WTC11 (cell line): ENCODE data around the gene KLF13. TPM values are rescaled to one million over a fixed set of nuclear protein-coding genes. Genes with fewer than 3 reads are reported as not detected.

Source experiments
- ATAC-seq: fragments of 200-7000 bp; cut with Tn5 transposase; 2 replicates; pipeline ENCODE4 v1.10.0; 2021; ENCODE audit warnings: mild to moderate bottlenecking, moderate library complexity
- CTCF ChIA-PET: fragments of 300-600 bp; sonication (Branson Sonifier 250); formaldehyde crosslinking; loops from one replicate; lab custom pipeline; 2021; ENCODE audit warnings: antibody characterized with exemption; lab: Charles Lee
- POLR2A ChIA-PET: fragments of 350-600 bp; sonication (Branson Sonifier 250); formaldehyde crosslinking; loops from one replicate; lab custom pipeline; 2021; ENCODE audit warnings: antibody characterized with exemption; lab: Charles Lee
- DNase-seq: peaks from one replicate; pipeline ENCODE4 v3.0.0; 2021; ENCODE audit warnings: low spot score
- H3K27ac Mint-ChIP-seq: 2 replicates; pipeline ENCODE4 v1.8.0; 2021; ENCODE audit warnings: mixed read lengths
- H3K27me3 Mint-ChIP-seq: 2 replicates; pipeline ENCODE4 v1.8.0; 2021; ENCODE audit warnings: low read depth, mild to moderate bottlenecking, moderate library complexity, mixed read lengths
- H3K36me3 Mint-ChIP-seq: 2 replicates; pipeline ENCODE4 v1.8.0; 2021; ENCODE audit warnings: mixed read lengths
- H3K4me1 Mint-ChIP-seq: 2 replicates; pipeline ENCODE4 v1.8.0; 2022; ENCODE audit warnings: mixed read lengths
- H3K4me3 Mint-ChIP-seq: 2 replicates; pipeline ENCODE4 v1.8.0; 2021; ENCODE audit warnings: mild to moderate bottlenecking, moderate library complexity, mixed read lengths
- H3K9me3 Mint-ChIP-seq: 2 replicates; pipeline ENCODE4 v1.8.0; 2021; ENCODE audit warnings: mixed read lengths
- CBFB ChIP-seq: sonication (generic); formaldehyde crosslinking; IDR thresholded peaks from 2 replicates; pipeline ENCODE4 v1.8.1; 2022; ENCODE audit warnings: mild to moderate bottlenecking, low read depth, missing genetic modification reagents
- FOXJ3 ChIP-seq: sonication (generic); formaldehyde crosslinking; IDR thresholded peaks from 2 replicates; pipeline ENCODE4 v1.9.0; 2021; ENCODE audit warnings: missing genetic modification reagents, mild to moderate bottlenecking, borderline replicate concordance
- GABPB1 ChIP-seq: sonication (generic); formaldehyde crosslinking; IDR thresholded peaks from 2 replicates; pipeline ENCODE4 v1.8.1; 2023; ENCODE audit warnings: mild to moderate bottlenecking, missing genetic modification reagents
- GTF2I ChIP-seq: fragments of 250-450 bp; sonication (Bioruptor Pico); conservative IDR thresholded peaks from 2 replicates; pipeline ENCODE4 v1.4.0; 2021; ENCODE audit warnings: mild to moderate bottlenecking
- JAZF1 ChIP-seq: fragments of 250-450 bp; sonication (Bioruptor Pico); IDR thresholded peaks from 2 replicates; pipeline ENCODE4 v1.9.0; 2021; ENCODE audit warnings: moderate library complexity, mild to moderate bottlenecking, inconsistent platforms
- KAT7 ChIP-seq: sonication (generic); formaldehyde crosslinking; IDR thresholded peaks from 2 replicates; pipeline ENCODE4 v1.8.1; 2023; ENCODE audit warnings: missing genetic modification reagents, mild to moderate bottlenecking, borderline replicate concordance
- MYBL2 ChIP-seq: sonication (generic); formaldehyde crosslinking; IDR thresholded peaks from 2 replicates; pipeline ENCODE4 v1.8.1; 2023; ENCODE audit warnings: mild to moderate bottlenecking, moderate library complexity, missing genetic modification reagents
- OVOL2 ChIP-seq: fragments of 250-450 bp; sonication (Bioruptor Pico); IDR thresholded peaks from 2 replicates; pipeline ENCODE4 v1.9.0; 2021; ENCODE audit warnings: mild to moderate bottlenecking, borderline replicate concordance
- RELA ChIP-seq: sonication (generic); formaldehyde crosslinking; IDR thresholded peaks from 2 replicates; pipeline ENCODE4 v1.8.1; 2022; ENCODE audit warnings: missing genetic modification reagents, mild to moderate bottlenecking, borderline replicate concordance
- RORB ChIP-seq: fragments of 250-450 bp; sonication (Bioruptor Pico); IDR thresholded peaks from 2 replicates; pipeline ENCODE4 v1.9.0; 2021; ENCODE audit warnings: mild to moderate bottlenecking
- TEAD1 ChIP-seq: sonication (generic); formaldehyde crosslinking; IDR thresholded peaks from 2 replicates; pipeline ENCODE4 v1.8.0; 2022; ENCODE audit warnings: mild to moderate bottlenecking, missing genetic modification reagents
- ZBTB21 ChIP-seq: sonication (generic); formaldehyde crosslinking; IDR thresholded peaks from 2 replicates; pipeline ENCODE4 v1.8.1; 2023; ENCODE audit warnings: mild to moderate bottlenecking, missing genetic modification reagents, borderline replicate concordance
- total RNA-seq: library from RNA; stranded (reverse); gene quantifications from 3 replicates; pipeline ENCODE4 v1.2.3, GENCODE V29; 2021
- TF ChIP-seq, protein P1 (sequence below): fragments of 250-450 bp; sonication (Bioruptor Pico); IDR thresholded peaks from 2 replicates; pipeline ENCODE4 v1.9.0; 2021; ENCODE audit warnings: mild to moderate bottlenecking, borderline replicate concordance
- TF ChIP-seq, protein P2 (sequence below): fragments of 200-600 bp; IDR thresholded peaks from 2 replicates; pipeline ENCODE4 v1.8.0; 2022; ENCODE audit warnings: antibody characterized with exemption
- TF ChIP-seq, protein P3 (sequence below): fragments of 250-450 bp; sonication (Bioruptor Pico); conservative IDR thresholded peaks from 2 replicates; pipeline ENCODE4 v1.9.0; 2021; ENCODE audit warnings: mild to moderate bottlenecking
- TF ChIP-seq, protein P4 (sequence below): sonication (generic); formaldehyde crosslinking; IDR thresholded peaks from 2 replicates; pipeline ENCODE4 v1.8.1; 2023; ENCODE audit warnings: mild to moderate bottlenecking, missing genetic modification reagents, borderline replicate concordance
- TF ChIP-seq, protein P5 (sequence below): sonication (generic); formaldehyde crosslinking; IDR thresholded peaks from 2 replicates; pipeline ENCODE4 v1.8.1; 2023; ENCODE audit warnings: mild to moderate bottlenecking, missing genetic modification reagents, moderate library complexity

Gene KLF13
- total RNA-seq, 1 experiment from 2014 or later, result 38.1 TPM

DNA sequence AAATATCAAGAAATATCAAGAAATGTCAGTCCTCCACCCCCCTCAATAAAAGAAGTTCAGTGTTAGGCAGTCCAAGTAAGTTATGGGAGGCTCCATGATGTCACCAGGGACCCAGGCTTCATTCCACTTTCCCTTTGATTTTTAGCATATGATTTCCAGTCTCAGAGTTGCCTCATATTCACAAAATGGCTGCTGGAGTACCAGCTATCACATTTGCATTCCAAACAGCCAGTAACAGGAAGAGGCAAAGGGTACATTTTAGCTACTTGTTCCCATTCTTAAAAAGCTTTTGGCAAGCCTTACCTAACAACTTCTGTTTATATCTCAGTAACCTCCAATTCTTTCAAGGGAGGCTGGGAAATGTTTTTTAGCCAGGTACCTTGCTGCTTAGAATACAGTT is 13.4 kb upstream of the KLF13 start:
- ChIA-PET CTCF (interaction anchor here (0.7 to 1.8 kb wide), 3 partner anchors 10 to 161 kb away, joined by 3 to 6 read pairs (median 3); no protein-coding TSS in a partner anchor), POLR2A (interaction anchor here (0.7 kb wide), 1 partner anchor 274 kb away, joined by 8 read pairs; no protein-coding TSS in a partner anchor)
- no peak for TF ChIP-seq RELA
- TF ChIP-seq GTF2I (CRISPR knock-in tag), result peak; percentile 87
- H3K36me3 Mint-ChIP-seq, result no peaks in the 10 kb centered on the region
- no peak overlapping the region for H3K4me3 Mint-ChIP-seq
- DNase-seq, result no peak
- peaks cover 4% of the 10 kb centered on the region; the same call in 1 of the 2 replicates for H3K9me3 Mint-ChIP-seq
- H3K27ac Mint-ChIP-seq, result no peak overlapping the region
- H3K4me1 Mint-ChIP-seq, result peaks cover 20% of the 10 kb centered on the region
- 0 out of 2 replicates have a peak, but pooled peaks cover 3% of the 10 kb centered on the region for H3K27me3 Mint-ChIP-seq
- no peak for ATAC-seq

DNA sequence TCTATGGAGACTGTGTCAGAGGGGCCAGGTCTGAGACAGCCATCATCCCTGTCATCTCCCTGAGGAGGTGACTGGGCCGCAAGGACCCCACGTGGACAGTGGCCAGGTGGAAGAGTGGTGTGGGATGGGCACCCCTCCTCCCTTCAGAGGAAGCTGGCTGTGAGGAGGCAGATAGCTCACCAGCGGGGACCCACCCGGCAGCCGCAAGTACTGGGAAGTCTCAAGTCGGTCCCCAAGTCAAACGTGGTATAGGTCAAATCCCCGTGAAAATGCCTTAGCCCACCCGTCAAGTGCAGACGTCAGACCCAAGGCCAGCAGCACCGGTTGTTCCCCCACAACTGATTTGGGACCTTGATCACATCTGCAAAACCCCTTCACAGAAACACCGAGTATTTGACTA is 12.3 kb upstream of the KLF13 start:
- Mint-ChIP-seq H3K4me3 (no peak overlapping the region), H3K36me3 (no peaks in the 10 kb centered on the region), H3K27me3 (0 out of 2 replicates have a peak, but pooled peaks cover 3% of the 10 kb centered on the region), H3K9me3 (peaks cover 4% of the 10 kb centered on the region; the same call in 1 of the 2 replicates), H3K27ac (no peak overlapping the region), H3K4me1 (peaks cover 13% of the 10 kb centered on the region)
- no peak for DNase-seq
- TF ChIP-seq, protein P1, sequence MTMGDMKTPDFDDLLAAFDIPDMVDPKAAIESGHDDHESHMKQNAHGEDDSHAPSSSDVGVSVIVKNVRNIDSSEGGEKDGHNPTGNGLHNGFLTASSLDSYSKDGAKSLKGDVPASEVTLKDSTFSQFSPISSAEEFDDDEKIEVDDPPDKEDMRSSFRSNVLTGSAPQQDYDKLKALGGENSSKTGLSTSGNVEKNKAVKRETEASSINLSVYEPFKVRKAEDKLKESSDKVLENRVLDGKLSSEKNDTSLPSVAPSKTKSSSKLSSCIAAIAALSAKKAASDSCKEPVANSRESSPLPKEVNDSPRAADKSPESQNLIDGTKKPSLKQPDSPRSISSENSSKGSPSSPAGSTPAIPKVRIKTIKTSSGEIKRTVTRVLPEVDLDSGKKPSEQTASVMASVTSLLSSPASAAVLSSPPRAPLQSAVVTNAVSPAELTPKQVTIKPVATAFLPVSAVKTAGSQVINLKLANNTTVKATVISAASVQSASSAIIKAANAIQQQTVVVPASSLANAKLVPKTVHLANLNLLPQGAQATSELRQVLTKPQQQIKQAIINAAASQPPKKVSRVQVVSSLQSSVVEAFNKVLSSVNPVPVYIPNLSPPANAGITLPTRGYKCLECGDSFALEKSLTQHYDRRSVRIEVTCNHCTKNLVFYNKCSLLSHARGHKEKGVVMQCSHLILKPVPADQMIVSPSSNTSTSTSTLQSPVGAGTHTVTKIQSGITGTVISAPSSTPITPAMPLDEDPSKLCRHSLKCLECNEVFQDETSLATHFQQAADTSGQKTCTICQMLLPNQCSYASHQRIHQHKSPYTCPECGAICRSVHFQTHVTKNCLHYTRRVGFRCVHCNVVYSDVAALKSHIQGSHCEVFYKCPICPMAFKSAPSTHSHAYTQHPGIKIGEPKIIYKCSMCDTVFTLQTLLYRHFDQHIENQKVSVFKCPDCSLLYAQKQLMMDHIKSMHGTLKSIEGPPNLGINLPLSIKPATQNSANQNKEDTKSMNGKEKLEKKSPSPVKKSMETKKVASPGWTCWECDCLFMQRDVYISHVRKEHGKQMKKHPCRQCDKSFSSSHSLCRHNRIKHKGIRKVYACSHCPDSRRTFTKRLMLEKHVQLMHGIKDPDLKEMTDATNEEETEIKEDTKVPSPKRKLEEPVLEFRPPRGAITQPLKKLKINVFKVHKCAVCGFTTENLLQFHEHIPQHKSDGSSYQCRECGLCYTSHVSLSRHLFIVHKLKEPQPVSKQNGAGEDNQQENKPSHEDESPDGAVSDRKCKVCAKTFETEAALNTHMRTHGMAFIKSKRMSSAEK, result no peak
- TF ChIP-seq, protein P2, sequence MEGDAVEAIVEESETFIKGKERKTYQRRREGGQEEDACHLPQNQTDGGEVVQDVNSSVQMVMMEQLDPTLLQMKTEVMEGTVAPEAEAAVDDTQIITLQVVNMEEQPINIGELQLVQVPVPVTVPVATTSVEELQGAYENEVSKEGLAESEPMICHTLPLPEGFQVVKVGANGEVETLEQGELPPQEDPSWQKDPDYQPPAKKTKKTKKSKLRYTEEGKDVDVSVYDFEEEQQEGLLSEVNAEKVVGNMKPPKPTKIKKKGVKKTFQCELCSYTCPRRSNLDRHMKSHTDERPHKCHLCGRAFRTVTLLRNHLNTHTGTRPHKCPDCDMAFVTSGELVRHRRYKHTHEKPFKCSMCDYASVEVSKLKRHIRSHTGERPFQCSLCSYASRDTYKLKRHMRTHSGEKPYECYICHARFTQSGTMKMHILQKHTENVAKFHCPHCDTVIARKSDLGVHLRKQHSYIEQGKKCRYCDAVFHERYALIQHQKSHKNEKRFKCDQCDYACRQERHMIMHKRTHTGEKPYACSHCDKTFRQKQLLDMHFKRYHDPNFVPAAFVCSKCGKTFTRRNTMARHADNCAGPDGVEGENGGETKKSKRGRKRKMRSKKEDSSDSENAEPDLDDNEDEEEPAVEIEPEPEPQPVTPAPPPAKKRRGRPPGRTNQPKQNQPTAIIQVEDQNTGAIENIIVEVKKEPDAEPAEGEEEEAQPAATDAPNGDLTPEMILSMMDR, result no peak
- TF ChIP-seq TEAD1 (no peak), GTF2I (CRISPR knock-in tag) (no peak), KAT7 (CRISPR knock-in tag) (no peak), FOXJ3 (CRISPR knock-in tag) (no peak), MYBL2 (CRISPR knock-in tag) (no peak), ZBTB21 (CRISPR knock-in tag) (no peak)
- TF ChIP-seq, protein P3, sequence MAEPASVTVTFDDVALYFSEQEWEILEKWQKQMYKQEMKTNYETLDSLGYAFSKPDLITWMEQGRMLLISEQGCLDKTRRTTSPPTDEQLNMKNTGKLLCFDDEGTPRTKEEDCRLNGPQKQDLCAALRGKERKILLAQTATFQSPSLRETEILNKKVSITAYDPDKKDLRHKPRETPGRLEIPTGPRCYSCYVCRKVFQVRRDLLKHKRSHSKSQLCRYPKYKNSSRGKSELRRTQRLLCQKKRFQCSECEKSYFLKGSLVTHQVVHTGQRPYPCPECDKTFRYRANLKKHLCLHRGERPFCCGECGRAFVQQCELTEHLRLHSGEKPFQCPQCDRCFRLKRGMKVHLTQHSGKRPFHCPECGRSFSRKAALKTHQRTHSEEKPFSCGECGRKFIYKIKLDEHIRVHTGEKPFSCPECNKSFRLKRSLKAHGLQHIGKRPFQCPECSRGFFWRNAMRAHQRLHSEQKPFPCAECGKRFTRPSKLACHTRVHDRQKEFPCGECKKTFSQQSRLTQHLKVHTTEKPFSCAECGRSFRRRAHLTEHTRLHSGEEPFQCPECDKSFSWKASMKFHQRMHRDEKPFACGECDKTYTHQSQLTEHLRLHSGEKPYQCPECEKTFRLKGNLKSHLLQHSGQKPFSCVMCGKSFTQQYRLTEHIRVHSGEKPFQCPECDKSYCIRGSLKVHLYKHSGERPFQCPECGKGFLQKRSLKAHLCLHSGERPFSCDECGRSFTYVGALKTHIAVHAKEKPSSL (CRISPR knock-in tag), result no peak
- CTCF ChIA-PET, result no interaction called here
- no peak for ATAC-seq
- POLR2A ChIA-PET, result no interaction called here

DNA sequence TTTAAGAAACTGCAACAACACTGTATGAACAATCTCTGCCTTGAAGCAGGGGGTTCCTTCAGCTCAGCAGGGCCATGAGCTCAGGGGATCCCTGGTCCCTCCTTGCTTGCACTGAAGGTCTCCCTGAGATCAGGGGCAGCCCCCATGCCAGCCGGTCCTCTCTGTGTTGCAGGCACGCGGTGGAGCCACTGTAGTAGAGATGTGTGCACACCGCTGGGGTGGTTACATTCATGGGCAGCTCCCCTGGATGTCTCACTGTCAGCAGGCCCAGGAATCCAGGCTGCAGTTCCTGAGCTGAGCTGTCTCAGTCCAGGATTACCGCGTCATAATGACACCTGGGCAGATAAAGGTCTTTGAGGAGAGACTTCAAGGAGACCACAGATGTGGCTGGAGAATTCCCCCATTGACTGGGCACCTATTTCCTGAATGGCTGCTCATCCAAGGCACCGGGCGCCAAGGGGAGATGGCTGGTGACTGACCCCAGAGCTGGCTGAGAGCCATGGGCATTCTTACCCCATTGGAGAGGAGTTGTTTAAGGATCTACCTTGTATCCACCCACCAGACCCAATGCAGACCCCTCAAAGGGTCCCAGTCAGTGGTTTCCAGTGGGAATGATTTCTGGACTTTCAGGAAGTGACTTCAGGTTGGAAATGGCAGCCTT is 10.4 kb upstream of the KLF13 start:
- peaks cover 13% of the 10 kb centered on the region for H3K4me1 Mint-ChIP-seq
- H3K9me3 Mint-ChIP-seq, result peaks cover 7% of the 10 kb centered on the region
- no peak overlapping the region for H3K27ac Mint-ChIP-seq
- POLR2A ChIA-PET, result no interaction called here
- CTCF ChIA-PET, result interaction anchor here (1.0 to 1.2 kb wide), 2 partner anchors 8 to 13 kb away, joined by 3 read pairs; no protein-coding TSS in a partner anchor
- H3K27me3 Mint-ChIP-seq, result 0 out of 2 replicates have a peak, but pooled peaks cover 3% of the 10 kb centered on the region
- DNase-seq, result no peak
- no peak overlapping the region for H3K4me3 Mint-ChIP-seq
- no peak for ATAC-seq
- peaks cover 2% of the 10 kb centered on the region; the same call in 1 of the 2 replicates for H3K36me3 Mint-ChIP-seq
- TF ChIP-seq CBFB (CRISPR knock-in tag), result no peak
- TF ChIP-seq RORB (CRISPR knock-in tag), result no peak
- TF ChIP-seq TEAD1, result no peak
- no peak for TF ChIP-seq OVOL2 (CRISPR knock-in tag)
- TF ChIP-seq JAZF1, result no peak
- TF ChIP-seq, protein P4, sequence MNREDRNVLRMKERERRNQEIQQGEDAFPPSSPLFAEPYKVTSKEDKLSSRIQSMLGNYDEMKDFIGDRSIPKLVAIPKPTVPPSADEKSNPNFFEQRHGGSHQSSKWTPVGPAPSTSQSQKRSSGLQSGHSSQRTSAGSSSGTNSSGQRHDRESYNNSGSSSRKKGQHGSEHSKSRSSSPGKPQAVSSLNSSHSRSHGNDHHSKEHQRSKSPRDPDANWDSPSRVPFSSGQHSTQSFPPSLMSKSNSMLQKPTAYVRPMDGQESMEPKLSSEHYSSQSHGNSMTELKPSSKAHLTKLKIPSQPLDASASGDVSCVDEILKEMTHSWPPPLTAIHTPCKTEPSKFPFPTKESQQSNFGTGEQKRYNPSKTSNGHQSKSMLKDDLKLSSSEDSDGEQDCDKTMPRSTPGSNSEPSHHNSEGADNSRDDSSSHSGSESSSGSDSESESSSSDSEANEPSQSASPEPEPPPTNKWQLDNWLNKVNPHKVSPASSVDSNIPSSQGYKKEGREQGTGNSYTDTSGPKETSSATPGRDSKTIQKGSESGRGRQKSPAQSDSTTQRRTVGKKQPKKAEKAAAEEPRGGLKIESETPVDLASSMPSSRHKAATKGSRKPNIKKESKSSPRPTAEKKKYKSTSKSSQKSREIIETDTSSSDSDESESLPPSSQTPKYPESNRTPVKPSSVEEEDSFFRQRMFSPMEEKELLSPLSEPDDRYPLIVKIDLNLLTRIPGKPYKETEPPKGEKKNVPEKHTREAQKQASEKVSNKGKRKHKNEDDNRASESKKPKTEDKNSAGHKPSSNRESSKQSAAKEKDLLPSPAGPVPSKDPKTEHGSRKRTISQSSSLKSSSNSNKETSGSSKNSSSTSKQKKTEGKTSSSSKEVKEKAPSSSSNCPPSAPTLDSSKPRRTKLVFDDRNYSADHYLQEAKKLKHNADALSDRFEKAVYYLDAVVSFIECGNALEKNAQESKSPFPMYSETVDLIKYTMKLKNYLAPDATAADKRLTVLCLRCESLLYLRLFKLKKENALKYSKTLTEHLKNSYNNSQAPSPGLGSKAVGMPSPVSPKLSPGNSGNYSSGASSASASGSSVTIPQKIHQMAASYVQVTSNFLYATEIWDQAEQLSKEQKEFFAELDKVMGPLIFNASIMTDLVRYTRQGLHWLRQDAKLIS (CRISPR knock-in tag), result no peak
- TF ChIP-seq GABPB1, result no peak
- TF ChIP-seq, protein P5, sequence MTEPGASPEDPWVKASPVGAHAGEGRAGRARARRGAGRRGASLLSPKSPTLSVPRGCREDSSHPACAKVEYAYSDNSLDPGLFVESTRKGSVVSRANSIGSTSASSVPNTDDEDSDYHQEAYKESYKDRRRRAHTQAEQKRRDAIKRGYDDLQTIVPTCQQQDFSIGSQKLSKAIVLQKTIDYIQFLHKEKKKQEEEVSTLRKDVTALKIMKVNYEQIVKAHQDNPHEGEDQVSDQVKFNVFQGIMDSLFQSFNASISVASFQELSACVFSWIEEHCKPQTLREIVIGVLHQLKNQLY (CRISPR knock-in tag), result no peak
